AG09309 (cell line): ENCODE results near the gene MXD4.

Experiments used
- DNase-seq: peaks from one replicate; pipeline ENCODE4 v3.0.0-alpha.2; 2010; ENCODE audit warnings: low read depth
- H3K4me3 ChIP-seq: 2 replicates; pipeline ENCODE4 v1.5.1; 2011; ENCODE audit warnings: mild to moderate bottlenecking, low read depth, low read length, moderate library complexity; ENCODE audit not compliant: control insufficient read depth
- TF ChIP-seq, protein P1 (sequence below): IDR thresholded peaks from 2 replicates; pipeline ENCODE4 v1.5.1; 2011; ENCODE audit warnings: mild to moderate bottlenecking, low read depth, low read length, inconsistent platforms; ENCODE audit not compliant: insufficient read depth, control insufficient read depth; ENCODE audit errors: missing control alignments

Gene MXD4

DNA sequence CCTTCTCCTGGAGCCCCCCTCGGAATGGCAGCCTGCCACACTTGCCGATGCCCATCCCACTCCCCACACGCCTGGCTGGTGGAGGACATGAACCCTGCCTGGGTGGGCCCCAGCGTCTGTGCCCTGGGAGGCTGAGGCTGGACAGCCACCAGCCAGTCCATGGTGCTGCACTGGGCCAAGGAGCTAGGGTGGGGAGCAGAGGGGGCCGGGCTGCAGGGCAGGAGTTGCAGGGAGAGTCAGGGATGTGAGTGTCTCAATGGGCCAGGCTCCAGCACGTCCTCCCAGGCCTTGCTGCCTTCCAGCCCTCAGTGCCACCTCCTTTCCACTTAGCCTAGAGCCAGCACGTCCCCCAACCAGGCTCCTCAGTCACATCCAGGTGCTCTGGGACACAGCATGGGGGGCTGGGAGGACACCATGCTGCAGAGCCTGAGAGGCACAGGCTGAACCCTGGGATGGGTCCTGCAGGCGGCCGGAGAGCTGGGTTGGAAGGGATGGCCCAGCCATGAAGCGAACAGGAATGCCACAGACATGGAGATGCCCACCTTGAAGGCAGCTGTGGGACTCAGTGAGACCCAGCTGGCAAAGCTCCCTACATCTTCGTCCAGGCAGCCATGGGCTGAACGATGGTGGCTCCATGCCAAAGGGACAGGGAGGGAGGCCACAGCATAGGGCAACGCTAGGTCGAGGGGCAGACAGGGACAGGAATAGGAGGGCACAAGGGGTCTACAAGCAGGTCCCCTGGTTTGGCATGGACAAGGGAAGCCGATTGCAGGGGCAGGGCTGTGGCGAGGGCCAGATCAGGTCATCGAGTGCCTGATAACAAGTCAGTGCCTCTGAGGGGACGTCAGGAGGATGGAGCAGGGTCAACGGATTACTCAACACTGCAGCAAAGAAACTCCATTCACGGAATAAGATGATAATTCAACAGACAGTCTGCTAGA lies 30.1 kb upstream of the MXD4 start:
- TF ChIP-seq, protein P1, sequence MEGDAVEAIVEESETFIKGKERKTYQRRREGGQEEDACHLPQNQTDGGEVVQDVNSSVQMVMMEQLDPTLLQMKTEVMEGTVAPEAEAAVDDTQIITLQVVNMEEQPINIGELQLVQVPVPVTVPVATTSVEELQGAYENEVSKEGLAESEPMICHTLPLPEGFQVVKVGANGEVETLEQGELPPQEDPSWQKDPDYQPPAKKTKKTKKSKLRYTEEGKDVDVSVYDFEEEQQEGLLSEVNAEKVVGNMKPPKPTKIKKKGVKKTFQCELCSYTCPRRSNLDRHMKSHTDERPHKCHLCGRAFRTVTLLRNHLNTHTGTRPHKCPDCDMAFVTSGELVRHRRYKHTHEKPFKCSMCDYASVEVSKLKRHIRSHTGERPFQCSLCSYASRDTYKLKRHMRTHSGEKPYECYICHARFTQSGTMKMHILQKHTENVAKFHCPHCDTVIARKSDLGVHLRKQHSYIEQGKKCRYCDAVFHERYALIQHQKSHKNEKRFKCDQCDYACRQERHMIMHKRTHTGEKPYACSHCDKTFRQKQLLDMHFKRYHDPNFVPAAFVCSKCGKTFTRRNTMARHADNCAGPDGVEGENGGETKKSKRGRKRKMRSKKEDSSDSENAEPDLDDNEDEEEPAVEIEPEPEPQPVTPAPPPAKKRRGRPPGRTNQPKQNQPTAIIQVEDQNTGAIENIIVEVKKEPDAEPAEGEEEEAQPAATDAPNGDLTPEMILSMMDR = no peak
- no peak for DNase-seq
- H3K4me3 ChIP-seq = no peak overlapping the region

DNA sequence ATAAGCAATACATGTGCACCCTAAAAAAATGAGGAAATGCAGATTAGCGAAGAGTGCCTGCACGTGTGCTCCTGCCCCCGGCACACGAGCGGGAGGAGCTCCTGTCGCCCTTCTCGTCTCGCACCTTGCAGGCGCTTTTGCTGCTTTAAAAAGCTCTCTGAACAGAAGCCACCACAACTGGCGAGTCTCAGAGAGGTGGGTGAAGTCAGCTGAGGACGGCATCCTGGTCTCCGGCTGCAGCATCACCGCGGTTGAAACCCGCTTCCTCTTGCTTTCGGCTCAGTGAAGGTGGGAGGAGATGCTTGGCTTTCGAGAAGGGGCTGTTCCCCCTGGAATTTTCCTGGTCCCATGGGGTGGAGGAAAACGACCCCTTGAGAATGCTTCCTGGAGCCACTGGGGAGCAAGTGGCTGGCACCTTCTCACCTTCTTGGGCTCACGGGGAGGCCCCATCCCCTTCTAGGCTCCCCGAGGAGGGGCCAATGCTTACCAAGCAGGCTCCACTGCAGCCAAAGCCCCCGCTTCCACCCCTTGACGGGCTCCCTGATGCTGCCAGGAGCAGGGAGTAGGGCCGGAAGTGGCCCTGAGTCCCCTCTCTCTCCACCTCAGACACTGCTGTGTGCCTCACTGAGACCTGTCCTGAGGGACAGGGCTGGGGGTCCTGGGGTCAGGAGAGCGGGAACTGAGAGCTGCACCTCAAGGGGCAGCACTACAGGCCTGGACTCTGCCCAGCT lies 29.2 kb upstream of the MXD4 start:
- TF ChIP-seq, protein P1 = no peak
- H3K4me3 ChIP-seq = no peak overlapping the region
- no peak for DNase-seq

DNA sequence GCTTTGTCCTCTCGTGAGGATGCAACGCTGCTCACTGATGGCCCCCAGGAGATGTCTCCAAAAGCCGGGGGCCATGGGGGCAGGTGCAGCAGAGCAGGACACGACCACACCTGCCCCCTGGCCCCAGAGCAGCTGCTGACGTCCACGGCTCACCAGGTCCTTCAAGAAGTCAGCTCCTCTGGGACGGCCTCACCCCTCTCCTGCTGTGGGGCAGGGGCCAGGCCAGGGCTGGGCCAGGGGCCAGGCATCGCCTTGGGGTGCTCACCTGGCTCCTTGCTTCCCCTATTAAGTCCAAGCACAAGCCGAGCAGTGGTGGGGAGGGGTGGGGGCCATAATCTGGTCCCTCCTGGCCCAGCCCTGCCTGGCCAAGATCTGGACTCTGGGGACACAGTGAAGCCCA lies 28.6 kb upstream of the MXD4 start:
- no peak for DNase-seq
- TF ChIP-seq, protein P1 = no peak
- no peak overlapping the region for H3K4me3 ChIP-seq

DNA sequence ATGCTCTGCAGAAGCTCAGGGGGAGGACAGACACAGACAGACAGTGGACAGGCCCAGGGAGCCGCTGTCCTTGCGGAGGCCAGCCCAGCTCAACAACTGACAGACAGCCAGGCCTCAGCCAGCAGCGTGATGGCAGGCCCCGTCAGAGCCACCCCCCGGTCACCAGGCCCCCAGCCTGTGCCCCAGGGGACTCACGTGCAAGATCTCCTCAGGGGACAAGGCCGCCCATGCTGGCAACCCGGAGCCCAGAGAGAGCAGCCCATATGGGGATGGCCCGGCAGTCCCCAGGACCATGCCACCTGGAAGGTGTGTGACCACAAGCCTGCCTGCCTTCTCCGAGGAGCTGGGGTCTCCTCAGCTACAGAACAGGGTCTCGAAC lies 28.0 kb upstream of the MXD4 start:
- TF ChIP-seq, protein P1 = no peak
- H3K4me3 ChIP-seq = no peak overlapping the region
- DNase-seq = no peak

DNA sequence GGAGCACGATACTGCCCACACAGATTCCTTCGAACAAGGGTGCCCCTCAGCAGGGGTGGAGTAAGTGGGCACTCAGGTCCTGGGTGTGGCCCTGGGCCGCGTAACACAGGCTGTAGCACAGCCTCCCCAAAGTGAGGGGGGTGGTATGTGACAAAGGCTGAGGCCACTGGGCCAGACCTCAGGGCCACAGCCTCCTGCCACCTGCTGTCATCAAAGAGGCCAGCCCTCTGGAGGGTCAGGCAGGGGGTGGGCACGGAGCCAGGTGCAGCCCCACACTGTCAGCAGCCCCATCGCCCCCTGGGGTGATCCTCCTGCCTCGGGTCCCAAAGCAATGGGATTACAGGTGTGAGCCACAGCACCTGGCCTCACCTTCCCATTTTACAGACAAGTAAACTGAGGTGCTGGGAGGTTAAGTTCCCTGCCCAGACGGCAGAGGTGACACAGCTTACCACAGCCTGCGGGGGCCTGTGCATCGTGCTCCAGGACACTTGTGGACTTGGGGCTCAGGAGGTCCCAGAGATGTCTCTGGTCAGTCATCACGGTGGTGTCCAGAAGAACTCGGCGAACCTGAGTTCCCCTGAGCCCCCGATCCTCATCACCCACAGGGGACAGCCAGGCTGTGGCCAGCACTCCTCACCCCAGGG lies 27.5 kb upstream of the MXD4 start:
- no peak overlapping the region for H3K4me3 ChIP-seq
- TF ChIP-seq, protein P1 = no peak
- no peak for DNase-seq

DNA sequence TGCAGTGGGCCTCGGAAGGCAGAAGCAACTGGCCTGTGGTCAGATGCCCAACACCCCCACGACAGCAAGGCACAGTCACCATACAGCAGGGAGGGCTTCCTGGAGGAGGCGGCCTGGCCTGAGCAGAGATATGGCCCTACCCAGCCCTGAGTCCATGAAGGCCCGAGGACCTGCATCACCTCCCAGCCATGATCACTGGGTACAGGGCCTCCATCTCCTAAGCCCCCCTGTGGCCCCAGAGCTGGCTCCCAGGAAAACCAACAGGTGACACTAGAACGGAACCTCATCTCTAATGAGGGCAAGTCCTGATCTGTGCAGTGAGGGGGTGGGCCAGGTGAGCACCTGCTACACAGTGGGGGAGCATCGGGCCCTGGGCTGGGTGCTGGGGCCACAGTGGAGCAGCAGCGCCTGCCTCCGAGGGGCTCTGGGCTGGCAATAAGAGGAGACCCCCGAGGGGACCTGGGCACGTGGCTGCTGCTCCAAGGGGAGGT lies 26.2 kb upstream of the MXD4 start:
- no peak for DNase-seq
- TF ChIP-seq, protein P1 = no peak
- H3K4me3 ChIP-seq = no peak overlapping the region
